ENCODE data around the gene ARL11.
"Not testable (repeated sequence)": the region's sequence is repeated elsewhere in the genome, so short reads cannot be mapped to it uniquely, and the experiment has no call there.

ARL11 gene

GRCh38 chr13:49627831-49628652 is at the start of gene ARL11:
TSS of gene ARL11 (plus strand) at chr13:49628507. CDS start at chr13:49630448, 1,941 bp downstream.
- TF ChIP-seq POLR2A (IDR thresholded peaks at IDR 0.05; ENCODE audit: low read depth, low read length), result no peak
- FAIRE-seq (no peak), DNase-seq (ENCODE audit: insufficient read length, low spot score) (no peak)

GRCh38 chr13:49579501-49579900 is 48.8 kb upstream of the ARL11 start:
- FAIRE-seq (no peak), DNase-seq (ENCODE audit: insufficient read length, low spot score) (no peak)
- no peak for TF ChIP-seq POLR2A (IDR thresholded peaks at IDR 0.05; ENCODE audit: low read depth, low read length)

- DNase-seq (ENCODE audit: insufficient read length, low spot score) (no peak), FAIRE-seq (no peak)
- TF ChIP-seq POLR2A (IDR thresholded peaks at IDR 0.05; ENCODE audit: low read depth, low read length), result no peak
Observed at GRCh38 chr13:49580980-49581680, 47.2 kb upstream of the ARL11 start.

GRCh38 chr13:49584771-49585182 is 43.5 kb upstream of the ARL11 start:
- TF ChIP-seq POLR2A (IDR thresholded peaks at IDR 0.05; ENCODE audit: low read depth, low read length), result no peak
- FAIRE-seq (no peak), DNase-seq (ENCODE audit: insufficient read length, low spot score) (no peak)

- TF ChIP-seq POLR2A (IDR thresholded peaks at IDR 0.05; ENCODE audit: low read depth, low read length), result peak; percentile 71
- FAIRE-seq (no peak), DNase-seq (ENCODE audit: insufficient read length, low spot score) (peak; percentile 64)
Observed at GRCh38 chr13:49585220-49586157, 42.8 kb upstream of the ARL11 start, which contains the start of gene RCBTB1. TSS of gene RCBTB1 (minus strand) at chr13:49585558. CDS start at chr13:49567279, 18,279 bp downstream.

GRCh38 chr13:49586717-49587116 is 41.6 kb upstream of the ARL11 start:
- DNase-seq (ENCODE audit: insufficient read length, low spot score), result no peak
- no peak for FAIRE-seq
- no peak for TF ChIP-seq POLR2A (IDR thresholded peaks at IDR 0.05; ENCODE audit: low read depth, low read length)

GRCh38 chr13:49587311-49587847 is 40.9 kb upstream of the ARL11 start:
- TF ChIP-seq POLR2A (IDR thresholded peaks at IDR 0.05; ENCODE audit: low read depth, low read length), result no peak
- FAIRE-seq (no peak), DNase-seq (ENCODE audit: insufficient read length, low spot score) (peak; percentile 15)

- not testable (repeated sequence) for DNase-seq (ENCODE audit: insufficient read length, low spot score); FAIRE-seq
Observed at GRCh38 chr13:49590714-49591113, 37.6 kb upstream of the ARL11 start.

- not testable (repeated sequence) for DNase-seq (ENCODE audit: insufficient read length, low spot score); FAIRE-seq
Observed at GRCh38 chr13:49593876-49594275, 34.4 kb upstream of the ARL11 start.

- no peak for TF ChIP-seq POLR2A (IDR thresholded peaks at IDR 0.05; ENCODE audit: low read depth, low read length)
- FAIRE-seq (no peak), DNase-seq (ENCODE audit: insufficient read length, low spot score) (no peak)
Observed at GRCh38 chr13:49594576-49594975, 33.7 kb upstream of the ARL11 start.

- no peak for TF ChIP-seq POLR2A (IDR thresholded peaks at IDR 0.05; ENCODE audit: low read depth, low read length)
- FAIRE-seq, result no peak
Observed at GRCh38 chr13:49596221-49596620, 32.1 kb upstream of the ARL11 start.

GRCh38 chr13:49597043-49597641 is 31.2 kb upstream of the ARL11 start:
- no peak for DNase-seq (ENCODE audit: insufficient read length, low spot score)
- FAIRE-seq, result no peak
- TF ChIP-seq POLR2A (IDR thresholded peaks at IDR 0.05; ENCODE audit: low read depth, low read length), result no peak

More at GRCh38 chr13:49596221-49596620, 32.1 kb upstream of the ARL11 start:
- no peak for DNase-seq (ENCODE audit: insufficient read length, low spot score)

- DNase-seq (ENCODE audit: insufficient read length, low spot score) (no peak), FAIRE-seq (no peak)
- no peak for TF ChIP-seq POLR2A (IDR thresholded peaks at IDR 0.05; ENCODE audit: low read depth, low read length)
Observed at GRCh38 chr13:49602005-49602404, 26.3 kb upstream of the ARL11 start.

GRCh38 chr13:49602615-49603014 is 25.7 kb upstream of the ARL11 start:
- not testable (repeated sequence) for FAIRE-seq; DNase-seq (ENCODE audit: insufficient read length, low spot score)
